K562 (cell line): ENCODE measurements around the gene PTTG1IP.

Experiments used
- ARID2 ChIP-seq: fragments of 450-650 bp; IDR thresholded peaks from 2 replicates; pipeline ENCODE4 v1.6.1; 2017; ENCODE audit warnings: antibody characterized with exemption, mild to moderate bottlenecking
- CHD1 ChIP-seq: fragments of 200-600 bp; sonication (generic); IDR thresholded peaks from one replicate; pipeline ENCODE4 v1.6.1; 2012; ENCODE audit warnings: mild to moderate bottlenecking, moderate library complexity, low read length, inconsistent platforms
- CTCF ChIP-seq, 3 experiments: IDR thresholded peaks in 2 of 3; conservative IDR thresholded peaks in 1 of 3; 2 replicates each; pipeline ENCODE4 v1.5.1; 2011 to 2012; ENCODE audit warnings: low read length in 3 of 3, mild to moderate bottlenecking in 3 of 3, control low read depth in 2 of 3, improper control_type of control experiment in 1 of 3, inconsistent platforms in 1 of 3, low read depth in 1 of 3, mixed read lengths in 1 of 3, moderate library complexity in 1 of 3; ENCODE audit not compliant: insufficient read depth in 2 of 3
- EZH2 ChIP-seq: IDR thresholded peaks from 2 replicates; pipeline ENCODE4 v1.6.1; 2012; ENCODE audit warnings: low read depth, mild to moderate bottlenecking, inconsistent platforms, low read length, borderline replicate concordance
- KLF16 ChIP-seq: IDR thresholded peaks from 2 replicates; pipeline ENCODE4 v1.6.1; 2016; ENCODE audit warnings: antibody characterized with exemption
- MXI1 ChIP-seq: IDR thresholded peaks from 2 replicates; pipeline ENCODE4 v1.6.1; 2011; ENCODE audit warnings: low read depth, mild to moderate bottlenecking, improper control_type of control experiment, low read length
- NR0B1 ChIP-seq: fragments of 450-650 bp; IDR thresholded peaks from one replicate; pipeline ENCODE4 v1.6.1; 2018; ENCODE audit warnings: mild to moderate bottlenecking, moderate library complexity; ENCODE audit not compliant: partially characterized antibody
- POLR2AphosphoS5 ChIP-seq: IDR thresholded peaks from 2 replicates; pipeline ENCODE4 v1.6.1; 2011; ENCODE audit warnings: mild to moderate bottlenecking, low read depth, low read length, moderate library complexity; ENCODE audit not compliant: control insufficient read depth, insufficient read depth
- PRDM10 ChIP-seq: fragments of 450-650 bp; IDR thresholded peaks from 2 replicates; pipeline ENCODE4 v1.6.1; 2018; ENCODE audit not compliant: partially characterized antibody
- SNRNP70 ChIP-seq: fragments of 200-400 bp; formaldehyde crosslinking; optimal IDR thresholded peaks from 2 replicates; pipeline ENCODE3; 2017; ENCODE audit warnings: low read depth, low read length
- TEAD4 ChIP-seq, 2 experiments: sonication (generic) in 1 of 2; formaldehyde crosslinking in 1 of 2; IDR thresholded peaks; 2 replicates each; pipeline versions ENCODE4 v1.6.1 to v1.8.0; 2012 to 2022; ENCODE audit warnings: borderline replicate concordance in 1 of 2, inconsistent platforms in 1 of 2, low read length in 1 of 2, mild to moderate bottlenecking in 1 of 2, missing genetic modification reagents in 1 of 2
- WHSC1 ChIP-seq: IDR thresholded peaks from one replicate; pipeline ENCODE4 v1.6.1; 2012; ENCODE audit warnings: low read length, control low read depth, inconsistent platforms
- TF ChIP-seq, protein P1 (sequence below): sonication (generic); formaldehyde crosslinking; IDR thresholded peaks from 2 replicates; pipeline ENCODE4 v1.9.0; 2022; ENCODE audit warnings: mild to moderate bottlenecking, missing genetic modification reagents
- TF ChIP-seq, protein P2 (sequence below): fragments of 250-450 bp; sonication (Bioruptor Pico); IDR thresholded peaks from 2 replicates; pipeline ENCODE4 v1.5.0; 2020; ENCODE audit warnings: mild to moderate bottlenecking, borderline replicate concordance

GRCh38 chr21:44919913-44920693, 46.6 kb upstream of the PTTG1IP start:
- TF ChIP-seq KLF16 (no peak), ARID2 (no peak), NR0B1 (no peak), MXI1 (no peak), PRDM10 (no peak), CHD1 (no peak), CTCF (IDR thresholded peaks at IDR 0.05 in 2 of 3, conservative IDR thresholded peaks at IDR 0.05 in 1 of 3; ENCODE audit: insufficient read depth in 2 of 3, low read depth in 1 of 3, low read length in 3 of 3) (no peak), WHSC1 (no peak), POLR2AphosphoS5 (no peak), TEAD4 (IDR thresholded peaks at IDR 0.05; ENCODE audit: low read length) (no peak), TEAD4 (CRISPR knock-in tag; IDR thresholded peaks at IDR 0.05; ENCODE audit: borderline replicate concordance) (no peak), SNRNP70 (no peak), EZH2 (no peak)
- TF ChIP-seq, protein P1, sequence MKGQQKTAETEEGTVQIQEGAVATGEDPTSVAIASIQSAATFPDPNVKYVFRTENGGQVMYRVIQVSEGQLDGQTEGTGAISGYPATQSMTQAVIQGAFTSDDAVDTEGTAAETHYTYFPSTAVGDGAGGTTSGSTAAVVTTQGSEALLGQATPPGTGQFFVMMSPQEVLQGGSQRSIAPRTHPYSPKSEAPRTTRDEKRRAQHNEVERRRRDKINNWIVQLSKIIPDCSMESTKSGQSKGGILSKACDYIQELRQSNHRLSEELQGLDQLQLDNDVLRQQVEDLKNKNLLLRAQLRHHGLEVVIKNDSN (CRISPR knock-in tag), result no peak
- TF ChIP-seq, protein P2, sequence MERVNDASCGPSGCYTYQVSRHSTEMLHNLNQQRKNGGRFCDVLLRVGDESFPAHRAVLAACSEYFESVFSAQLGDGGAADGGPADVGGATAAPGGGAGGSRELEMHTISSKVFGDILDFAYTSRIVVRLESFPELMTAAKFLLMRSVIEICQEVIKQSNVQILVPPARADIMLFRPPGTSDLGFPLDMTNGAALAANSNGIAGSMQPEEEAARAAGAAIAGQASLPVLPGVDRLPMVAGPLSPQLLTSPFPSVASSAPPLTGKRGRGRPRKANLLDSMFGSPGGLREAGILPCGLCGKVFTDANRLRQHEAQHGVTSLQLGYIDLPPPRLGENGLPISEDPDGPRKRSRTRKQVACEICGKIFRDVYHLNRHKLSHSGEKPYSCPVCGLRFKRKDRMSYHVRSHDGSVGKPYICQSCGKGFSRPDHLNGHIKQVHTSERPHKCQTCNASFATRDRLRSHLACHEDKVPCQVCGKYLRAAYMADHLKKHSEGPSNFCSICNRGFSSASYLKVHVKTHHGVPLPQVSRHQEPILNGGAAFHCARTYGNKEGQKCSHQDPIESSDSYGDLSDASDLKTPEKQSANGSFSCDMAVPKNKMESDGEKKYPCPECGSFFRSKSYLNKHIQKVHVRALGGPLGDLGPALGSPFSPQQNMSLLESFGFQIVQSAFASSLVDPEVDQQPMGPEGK (CRISPR knock-in tag), result no peak
